T-helper 9 cell (primary cell): ENCODE results near the gene ENTPD5.
"Not testable (repeated sequence)": the region's sequence is repeated elsewhere in the genome, so short reads cannot be mapped to it uniquely, and the experiment has no call there.

Experiments used
- DNase-seq: peaks from one replicate; pipeline ENCODE4 v3.0.0-alpha.2; 2020

ENTPD5 gene

GRCh38 chr14:74005664-74006063 is 13.4 kb downstream of the ENTPD5 start:
- not testable (repeated sequence) for DNase-seq

GRCh38 chr14:73998726-73999125 is 20.4 kb downstream of the ENTPD5 start:
- no peak for DNase-seq

GRCh38 chr14:73997944-73998447 is 21.1 kb downstream of the ENTPD5 start:
- DNase-seq: no peak

DNA sequence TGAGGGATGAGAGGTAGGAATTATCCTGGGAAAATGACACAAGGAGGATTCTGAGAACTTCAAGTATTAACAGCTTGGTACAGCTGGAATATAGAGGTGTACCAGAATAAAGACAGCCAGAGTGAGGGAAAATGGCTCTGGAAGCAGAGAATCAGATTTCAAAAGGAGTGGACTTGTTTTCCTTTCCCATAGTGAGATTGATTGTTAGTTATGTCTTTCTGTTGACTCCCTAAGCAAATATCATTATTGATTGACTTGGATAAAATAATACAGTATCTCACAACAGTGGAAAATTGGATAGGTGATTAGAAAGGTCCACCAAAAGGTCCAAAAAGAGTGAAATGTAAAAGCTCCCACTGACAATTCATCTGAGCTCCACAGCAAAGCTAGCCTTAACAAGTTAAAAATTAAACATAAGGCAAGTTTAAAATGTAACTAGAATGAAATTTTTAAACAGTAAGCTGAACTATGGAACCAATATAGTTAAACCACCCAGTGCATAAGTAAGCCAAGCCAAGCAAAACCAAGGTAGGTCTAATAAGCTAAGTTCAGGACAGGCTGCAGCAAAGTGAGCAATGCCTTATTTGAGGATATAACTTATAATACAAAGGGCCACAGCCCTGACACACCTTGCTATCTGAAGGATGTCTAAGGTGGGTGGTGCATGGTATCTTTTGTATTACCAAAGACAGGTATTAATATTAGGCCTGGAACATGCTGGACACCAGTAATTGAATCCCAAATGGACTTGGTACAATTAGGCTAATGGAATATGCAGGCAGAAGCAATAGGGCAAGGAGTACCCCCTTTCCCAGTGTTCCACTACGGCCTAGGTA is 21.8 kb downstream of the ENTPD5 start:
- DNase-seq: no peak

GRCh38 chr14:73996731-73997107 is 22.4 kb downstream of the ENTPD5 start:
- DNase-seq: no peak

- DNase-seq: no peak
These were observed 23.1 kb downstream of the ENTPD5 start for GRCh38 chr14:73995977-73996378.

DNA sequence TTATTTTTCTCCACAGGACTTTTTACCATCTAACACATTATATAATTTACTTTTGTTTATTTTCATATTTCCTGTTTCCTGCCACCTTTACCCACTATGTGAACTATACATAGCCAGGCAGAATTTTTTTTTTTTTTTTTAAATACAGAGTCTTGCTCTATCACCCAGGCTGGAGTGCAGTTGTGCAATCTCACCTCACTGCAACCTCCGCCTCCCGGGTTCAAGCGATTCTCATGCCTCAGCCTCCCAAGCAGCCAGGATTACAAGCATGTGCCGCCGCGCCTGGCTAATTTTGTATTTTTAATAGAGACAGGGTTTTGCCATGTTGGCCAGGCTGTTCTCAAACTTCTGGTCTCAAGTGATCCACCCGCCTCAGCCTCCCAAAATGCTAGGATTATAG is 24.2 kb downstream of the ENTPD5 start:
- not testable (repeated sequence) for DNase-seq

GRCh38 chr14:73991092-73991491 is 28.0 kb downstream of the ENTPD5 start:
- DNase-seq: no peak

DNA sequence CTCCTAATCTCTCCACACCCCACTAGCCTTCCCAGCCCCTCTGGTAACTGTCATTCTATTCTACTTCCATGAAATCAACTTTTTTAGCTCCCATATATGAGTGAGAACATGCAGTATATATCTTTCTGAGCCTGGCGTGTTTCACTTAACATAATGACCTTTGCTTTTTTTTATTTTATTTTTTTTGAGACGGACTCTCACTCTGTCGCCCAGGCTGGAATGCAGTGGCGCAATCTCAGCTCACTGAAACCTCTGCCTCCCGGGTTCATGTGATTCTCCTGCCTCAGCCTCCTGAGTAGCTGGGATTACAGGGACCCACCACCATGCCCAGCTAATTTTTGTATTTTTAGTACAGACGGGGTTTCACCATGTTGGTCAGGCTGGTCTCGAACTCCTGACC is 30.4 kb downstream of the ENTPD5 start:
- not testable (repeated sequence) for DNase-seq

GRCh38 chr14:73988065-73988464 is 31.0 kb downstream of the ENTPD5 start:
- DNase-seq: no peak

- no peak for DNase-seq
These were observed 41.2 kb downstream of the ENTPD5 start for GRCh38 chr14:73977896-73978295.

DNA sequence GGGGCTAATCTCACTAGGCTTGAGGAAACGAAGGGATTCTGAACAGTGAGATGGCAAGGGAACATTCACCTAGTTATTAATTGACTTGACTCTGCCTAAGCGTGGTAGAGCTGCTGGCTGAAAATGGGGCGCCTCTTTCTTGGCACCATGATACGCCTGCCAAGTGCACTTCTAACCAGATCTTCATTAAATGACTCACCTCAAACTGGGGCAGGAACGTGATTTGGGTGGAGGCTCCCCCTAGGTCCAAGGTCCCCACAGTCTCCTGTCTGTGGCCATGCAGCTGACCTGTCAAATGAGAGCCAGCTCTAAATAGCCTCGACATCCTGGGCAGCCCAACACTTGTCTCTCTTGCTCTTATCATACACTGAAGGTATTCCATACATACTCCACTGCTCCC is 43.0 kb downstream of the ENTPD5 start:
- no peak for DNase-seq

- DNase-seq: no peak
These were observed 45.6 kb downstream of the ENTPD5 start for GRCh38 chr14:73973497-73973896.

- no peak for DNase-seq
These were observed 50.2 kb downstream of the ENTPD5 start for GRCh38 chr14:73968885-73969284.

DNA sequence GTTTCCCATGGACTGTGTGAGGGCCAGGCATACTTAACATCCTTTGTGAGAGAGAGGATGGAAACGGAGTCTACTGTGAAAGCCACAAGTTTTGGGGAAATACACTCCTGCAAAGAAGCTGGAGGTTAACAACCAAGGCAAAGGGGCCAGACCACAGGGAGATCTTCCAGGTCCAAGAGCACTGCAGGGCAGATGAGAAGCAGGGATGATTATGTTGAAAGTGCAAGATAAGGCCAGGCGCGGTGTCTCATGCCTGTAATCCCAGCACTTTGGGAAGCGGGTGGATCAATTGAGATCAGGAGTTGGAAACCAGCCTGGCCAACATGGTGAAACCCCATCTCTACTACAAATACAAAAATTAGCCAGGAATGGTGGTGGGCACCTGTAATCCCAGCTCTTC is 53.9 kb downstream of the ENTPD5 start:
- DNase-seq: no peak

DNA sequence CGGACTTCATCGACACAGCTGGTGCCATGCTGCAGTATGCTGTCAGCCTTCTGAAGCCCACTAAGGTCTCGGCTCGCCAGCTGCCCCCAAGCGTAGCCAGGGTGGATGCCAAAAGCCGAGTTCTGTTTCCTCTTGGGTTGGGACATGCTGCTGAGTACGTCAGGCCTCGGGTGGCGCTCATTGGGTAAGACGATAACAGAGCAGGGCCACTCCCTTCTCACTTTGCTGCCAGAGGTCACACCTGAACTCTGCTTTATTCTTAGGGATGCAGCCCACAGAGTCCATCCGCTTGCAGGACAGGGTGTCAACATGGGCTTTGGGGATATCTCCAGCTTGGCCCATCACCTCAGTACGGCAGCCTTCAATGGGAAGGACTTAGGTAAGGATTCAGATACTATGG is 57.9 kb downstream of the ENTPD5 start:
- DNase-seq: no peak

GRCh38 chr14:73958591-73958990 is 60.5 kb downstream of the ENTPD5 start:
- no peak for DNase-seq

DNA sequence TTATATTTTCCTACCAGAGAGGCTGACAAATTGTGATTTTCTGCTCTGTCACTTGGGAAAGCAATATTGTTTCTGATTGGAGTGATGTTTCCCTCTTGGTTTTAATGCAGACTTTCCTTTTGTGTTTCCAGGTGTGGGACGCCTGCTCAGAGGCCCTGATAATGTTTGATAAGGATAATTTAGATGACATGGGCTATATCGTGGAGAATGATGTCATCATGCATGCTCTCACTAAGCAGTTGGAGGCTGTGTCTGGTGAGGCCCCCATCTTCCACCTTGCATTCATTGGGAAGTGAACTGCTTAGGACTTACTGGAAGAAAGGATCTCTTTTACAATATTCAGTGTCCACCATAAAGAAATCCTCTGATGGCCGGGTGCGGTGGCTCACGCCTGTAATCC is 63.4 kb downstream of the ENTPD5 start:
- DNase-seq: no peak

DNA sequence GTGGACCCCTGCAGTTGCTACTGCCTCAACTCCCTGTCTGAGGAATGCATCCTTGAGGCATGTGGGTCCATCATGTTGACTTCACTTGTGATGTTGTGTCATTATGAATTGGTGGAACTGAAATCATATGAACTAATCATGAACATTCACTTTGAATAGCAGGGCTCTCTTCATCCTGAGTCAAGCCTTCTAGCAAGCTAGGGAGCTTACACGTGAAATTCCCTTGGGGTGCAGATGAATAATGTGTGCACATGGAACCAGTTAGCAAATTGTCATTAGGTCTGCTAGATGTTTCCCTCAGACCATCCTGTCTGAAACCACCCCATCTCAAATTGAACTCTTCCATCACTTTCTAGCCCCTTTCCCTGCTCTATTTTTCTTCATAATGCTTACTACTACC is 65.4 kb downstream of the ENTPD5 start:
- DNase-seq: no peak

DNA sequence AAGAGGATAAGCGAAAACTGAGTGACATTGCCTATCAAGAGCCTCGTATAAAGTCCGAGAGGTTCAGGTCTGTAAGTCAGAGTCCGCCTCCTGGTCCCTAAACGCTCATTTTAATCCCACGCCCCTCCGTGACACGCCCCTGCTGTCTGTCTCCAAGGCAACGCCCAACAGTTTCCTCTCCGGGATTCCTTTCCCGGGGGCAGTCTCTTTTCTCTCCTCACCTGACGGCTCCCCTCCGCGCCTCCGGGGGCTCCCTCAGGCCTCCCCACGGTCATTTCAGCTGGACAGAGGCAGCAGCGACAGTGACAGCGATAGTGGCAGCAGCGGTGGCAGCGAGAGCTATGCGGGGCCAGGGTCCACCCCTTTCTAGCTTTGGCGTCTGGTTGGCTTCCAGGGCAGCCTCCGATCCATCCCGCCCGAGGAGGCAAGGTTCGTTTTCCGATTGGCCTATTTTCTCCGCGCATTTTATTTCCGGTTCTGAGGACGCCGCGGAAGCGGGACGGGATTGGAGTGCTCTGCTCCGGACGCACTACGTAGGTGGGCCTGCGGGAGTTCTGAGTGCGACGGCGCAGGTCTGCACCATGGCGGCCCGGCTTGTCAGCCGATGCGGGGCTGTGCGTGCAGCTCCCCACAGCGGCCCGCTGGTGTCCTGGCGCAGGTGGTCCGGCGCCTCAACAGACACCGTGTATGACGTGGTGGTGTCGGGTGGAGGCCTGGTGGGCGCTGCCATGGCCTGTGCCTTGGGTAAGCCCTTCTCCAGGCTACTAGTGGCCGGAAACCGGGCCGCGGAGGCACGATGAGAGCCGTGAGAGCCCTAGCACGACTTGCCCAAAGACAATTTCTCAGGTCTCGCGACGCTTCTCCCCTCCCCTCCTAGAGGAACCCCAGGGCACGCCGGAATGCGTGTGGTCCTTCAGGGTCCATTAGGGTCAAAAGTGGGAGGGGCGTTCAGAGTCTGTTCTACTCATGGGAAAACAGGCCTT is 69.0 kb downstream of the ENTPD5 start, which contains the start of the genes COQ6 and FAM161B:
Gene COQ6, plus strand, starts transcription at position 551 of the 983 bp plus-strand sequence. Its CDS starts 31 bp downstream, at position 582.
Gene FAM161B, minus strand, starts transcription at position 343 of the 983 bp plus-strand sequence. Its CDS starts 68 bp downstream, at position 275.
- peak; percentile 86 for DNase-seq

- DNase-seq: no peak
These were observed 73.9 kb downstream of the ENTPD5 start for GRCh38 chr14:73945159-73945670.

DNA sequence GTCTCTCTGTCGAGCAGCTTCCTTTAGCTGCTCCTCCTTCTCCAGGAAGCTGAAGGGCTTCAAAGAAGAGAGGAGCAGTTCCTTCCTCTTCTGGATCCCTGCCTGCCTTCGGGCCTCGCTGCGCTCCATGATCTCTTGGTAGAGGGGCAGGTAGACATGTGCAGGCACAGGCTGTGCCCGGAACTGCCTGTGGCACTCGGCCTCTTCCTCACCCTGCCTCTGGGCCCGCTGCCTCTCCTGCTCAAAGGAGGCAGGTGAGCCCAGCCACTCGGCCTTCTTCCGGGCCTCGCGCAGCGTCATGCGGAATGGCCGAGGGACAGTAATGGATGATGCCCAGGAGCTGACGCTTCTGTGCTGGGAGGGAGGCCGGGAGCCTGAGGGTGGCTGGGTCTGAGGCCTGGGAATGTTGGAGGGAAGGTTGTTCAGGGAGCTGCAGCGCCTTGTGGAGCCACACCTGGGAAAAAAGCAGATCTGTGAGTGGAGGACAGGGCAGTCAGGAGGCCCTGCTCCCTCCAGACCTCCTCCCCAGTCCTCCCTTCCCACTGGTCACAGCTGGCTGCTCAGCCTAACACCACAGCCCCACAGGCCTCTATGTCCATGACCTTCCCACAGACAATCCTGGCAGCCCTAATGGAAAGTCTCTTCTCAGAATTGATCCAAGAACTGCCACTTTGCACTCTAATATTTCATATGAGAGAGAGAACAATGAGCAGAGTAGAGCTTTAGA is 74.5 kb downstream of the ENTPD5 start:
- no peak for DNase-seq
